ENCODE data around the gene XPO6.

Gene XPO6

GRCh38 chr16:28219282-28219681 lies 7.5 kb upstream of the XPO6 start:
- no peak for TF ChIP-seq CTCF (IDR thresholded peaks at IDR 0.05; ENCODE audit: low read depth, low read length)
- DNase-seq (ENCODE audit: extremely low read depth, low read depth): no peak

- no peak for DNase-seq (ENCODE audit: extremely low read depth, low read depth)
- peak; percentile 61 for TF ChIP-seq CTCF (IDR thresholded peaks at IDR 0.05; ENCODE audit: low read depth, low read length)
Measured at GRCh38 chr16:28218109-28218508, 6.3 kb upstream of the XPO6 start.

GRCh38 chr16:28217326-28217725 lies 5.6 kb upstream of the XPO6 start:
- TF ChIP-seq CTCF (IDR thresholded peaks at IDR 0.05; ENCODE audit: low read depth, low read length): no peak

GRCh38 chr16:28213396-28213795 lies 1.6 kb upstream of the XPO6 start:
- no peak for DNase-seq (ENCODE audit: extremely low read depth, low read depth)
- no peak for TF ChIP-seq CTCF (IDR thresholded peaks at IDR 0.05; ENCODE audit: low read depth, low read length)

More at GRCh38 chr16:28217326-28217725, 5.6 kb upstream of the XPO6 start:
- DNase-seq (ENCODE audit: extremely low read depth, low read depth): no peak

- no peak for TF ChIP-seq CTCF (IDR thresholded peaks at IDR 0.05; ENCODE audit: low read depth, low read length)
- no peak for DNase-seq (ENCODE audit: extremely low read depth, low read depth)
Measured at GRCh38 chr16:28212532-28212873, 738 bp upstream of the XPO6 start.

GRCh38 chr16:28210979-28211588 lies 681 bp downstream of the XPO6 start:
- TF ChIP-seq CTCF (IDR thresholded peaks at IDR 0.05; ENCODE audit: low read depth, low read length): no peak
- DNase-seq (ENCODE audit: extremely low read depth, low read depth): no peak

- TF ChIP-seq CTCF (IDR thresholded peaks at IDR 0.05; ENCODE audit: low read depth, low read length): no peak
Measured at GRCh38 chr16:28210264-28210663, 1.5 kb downstream of the XPO6 start.

More at GRCh38 chr16:28210264-28210663, 1.5 kb downstream of the XPO6 start:
- no peak for DNase-seq (ENCODE audit: extremely low read depth, low read depth)
